ENCODE results near the gene PRLR.

PRLR gene

GRCh38 chr5:35032356-35032755 lies 197.9 kb downstream of the PRLR start:
- in situ Hi-C loops (cut with HindIII; ENCODE audit: low pct_ligation_motif_present, low pct_unique_long_range_greater_than_20kb, low sequenced_read_pairs): no loop called here
- DNase-seq: no peak

- DNase-seq: peak; percentile 41
- in situ Hi-C loops (cut with HindIII; ENCODE audit: low pct_ligation_motif_present, low pct_unique_long_range_greater_than_20kb, low sequenced_read_pairs): no loop called here
Observed at GRCh38 chr5:35031276-35031675, 199.0 kb downstream of the PRLR start.

- in situ Hi-C loops (cut with HindIII; ENCODE audit: low pct_ligation_motif_present, low pct_unique_long_range_greater_than_20kb, low sequenced_read_pairs): no loop called here
Observed at GRCh38 chr5:35030426-35031100, 199.7 kb downstream of the PRLR start.

DNA sequence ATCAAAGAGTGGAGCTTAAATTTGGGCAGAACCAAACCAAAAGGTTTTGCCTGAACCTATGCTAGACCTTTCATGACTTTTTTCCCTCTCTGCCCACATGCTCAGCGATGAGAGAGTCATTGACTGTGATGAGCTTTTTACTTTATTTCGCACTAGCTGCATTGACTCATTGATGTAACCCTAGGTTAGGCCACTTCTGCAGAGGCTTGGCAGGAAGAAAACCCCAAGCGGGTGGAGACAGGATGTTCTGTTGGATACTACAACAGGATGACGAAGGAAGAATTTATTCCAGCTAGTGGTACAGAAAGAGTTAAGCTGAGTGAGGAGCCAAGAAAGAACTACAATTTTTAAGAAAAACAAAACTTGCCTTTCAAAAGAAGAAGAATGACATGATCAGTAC lies 201.0 kb downstream of the PRLR start:
- DNase-seq: peak; percentile 33
- in situ Hi-C loops (cut with HindIII; ENCODE audit: low pct_ligation_motif_present, low pct_unique_long_range_greater_than_20kb, low sequenced_read_pairs): no loop called here

More at GRCh38 chr5:35030426-35031100, 199.7 kb downstream of the PRLR start:
- no peak for DNase-seq

DNA sequence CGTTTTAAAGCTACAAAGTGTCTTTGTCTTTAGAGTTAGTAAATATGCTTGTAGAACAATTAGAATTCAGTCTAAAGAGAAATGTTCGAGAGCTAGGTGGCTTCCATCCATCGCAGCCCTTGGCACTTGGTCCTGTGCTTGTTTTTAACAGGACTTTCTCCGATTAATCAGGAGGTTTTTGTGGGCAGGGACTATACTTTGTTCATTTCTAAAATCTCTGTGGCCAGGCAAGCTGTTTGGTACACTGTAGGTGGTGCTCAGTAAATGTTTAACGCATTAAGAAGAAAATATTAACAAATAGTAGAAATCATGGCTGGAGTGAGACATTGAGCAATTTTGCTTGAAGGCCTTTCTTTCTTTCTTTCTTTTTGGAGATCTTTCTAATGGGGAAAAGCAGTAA lies 203.3 kb downstream of the PRLR start:
- in situ Hi-C loops (cut with HindIII; ENCODE audit: low pct_ligation_motif_present, low pct_unique_long_range_greater_than_20kb, low sequenced_read_pairs): no loop called here
- DNase-seq: peak; percentile 43

DNA sequence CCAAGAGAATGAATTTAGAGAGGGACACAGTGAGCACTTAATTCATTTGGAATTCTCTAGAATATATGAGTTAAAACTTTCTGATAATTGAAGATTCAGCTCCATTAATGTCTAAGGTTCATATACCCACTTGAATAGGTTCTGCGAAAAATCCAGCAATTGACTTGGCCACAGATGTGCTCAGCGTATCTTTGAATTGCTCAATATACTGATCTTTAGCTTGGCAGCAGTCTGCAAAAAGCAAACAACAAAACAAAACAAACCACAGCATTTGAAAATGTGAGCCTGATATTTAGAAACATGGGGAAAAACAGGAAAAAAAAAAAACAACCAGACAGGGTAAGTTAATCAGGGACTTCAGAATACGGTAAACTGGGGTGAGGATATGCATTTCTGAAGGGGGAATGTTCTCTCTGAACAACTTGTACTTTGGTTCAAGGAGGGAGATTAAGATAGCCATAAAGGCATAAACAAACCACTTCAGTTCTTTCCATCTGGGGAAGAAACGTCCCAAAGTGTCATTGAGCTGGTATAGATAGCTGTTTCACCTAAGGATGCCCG lies 203.9 kb downstream of the PRLR start:
- in situ Hi-C loops (cut with HindIII; ENCODE audit: low pct_ligation_motif_present, low pct_unique_long_range_greater_than_20kb, low sequenced_read_pairs): no loop called here
- no peak for DNase-seq

- in situ Hi-C loops (cut with HindIII; ENCODE audit: low pct_ligation_motif_present, low pct_unique_long_range_greater_than_20kb, low sequenced_read_pairs): no loop called here
- no peak for DNase-seq
Observed at GRCh38 chr5:35024911-35025510, 205.3 kb downstream of the PRLR start.

GRCh38 chr5:35023391-35024178 lies 206.7 kb downstream of the PRLR start:
- DNase-seq: no peak
- in situ Hi-C loops (cut with HindIII; ENCODE audit: low pct_ligation_motif_present, low pct_unique_long_range_greater_than_20kb, low sequenced_read_pairs): no loop called here

DNA sequence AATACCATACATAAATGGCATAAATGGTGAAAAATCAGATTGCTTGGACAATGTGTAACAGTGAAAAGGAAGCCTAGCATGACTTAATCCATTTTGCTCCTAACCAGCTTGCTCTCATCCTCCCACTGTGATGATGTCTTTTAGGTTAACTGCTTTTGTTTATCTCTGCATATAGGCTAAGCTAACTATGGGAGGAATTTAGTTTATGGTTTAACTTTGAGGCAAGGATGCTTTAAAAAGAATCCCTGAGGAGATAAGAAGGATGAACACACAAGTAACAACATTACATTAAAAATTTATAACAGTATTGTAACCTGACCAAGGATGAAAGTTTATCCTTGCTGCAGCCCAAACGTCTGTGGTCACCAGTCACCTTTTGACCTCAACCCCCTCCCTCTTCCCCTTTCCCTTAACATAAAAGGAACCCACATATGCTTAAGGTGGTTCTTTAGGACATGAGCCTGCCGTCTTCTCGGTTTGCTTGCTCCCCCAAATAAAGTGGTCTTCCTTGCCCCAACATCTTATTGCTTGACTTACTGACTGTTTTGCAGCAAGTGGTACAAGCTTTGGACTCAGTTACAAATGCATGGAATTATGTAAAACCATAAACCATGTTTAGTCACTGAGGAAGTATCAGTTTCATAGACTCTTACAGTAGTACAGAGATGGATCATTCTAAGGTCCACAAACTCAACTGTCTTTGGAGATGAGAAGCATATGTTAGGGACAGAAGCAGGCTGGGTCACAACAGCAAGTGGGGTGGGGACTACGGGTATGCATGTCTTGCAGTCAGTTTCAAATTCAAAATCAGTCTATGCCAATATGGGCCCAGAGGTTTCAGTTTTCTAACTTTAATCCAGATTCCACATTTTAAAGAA lies 213.9 kb downstream of the PRLR start:
- no peak for DNase-seq
- in situ Hi-C loops (cut with HindIII; ENCODE audit: low pct_ligation_motif_present, low pct_unique_long_range_greater_than_20kb, low sequenced_read_pairs): no loop called here

DNA sequence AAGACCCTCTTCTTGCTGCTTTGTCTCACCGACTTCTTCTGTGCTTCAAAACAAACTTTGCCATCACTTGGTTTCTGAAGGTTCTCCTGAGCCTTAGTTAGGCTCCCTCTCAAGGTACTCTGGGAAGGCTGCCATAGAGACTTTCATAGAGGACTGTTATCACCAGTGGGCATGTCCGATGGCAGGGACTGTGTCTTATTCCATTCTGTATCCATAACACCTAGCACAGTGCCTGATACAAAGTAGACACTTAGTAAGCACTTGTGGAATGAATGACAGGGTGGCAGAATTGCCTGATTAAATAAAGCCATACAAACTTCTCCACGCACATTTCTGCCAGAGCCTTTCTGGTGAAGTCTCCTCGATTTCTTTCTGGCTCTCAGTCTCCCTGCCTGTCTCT lies 215.2 kb downstream of the PRLR start:
- in situ Hi-C loops (cut with HindIII; ENCODE audit: low pct_ligation_motif_present, low pct_unique_long_range_greater_than_20kb, low sequenced_read_pairs): no loop called here

GRCh38 chr5:35012796-35013195 lies 217.5 kb downstream of the PRLR start:
- in situ Hi-C loops (cut with HindIII; ENCODE audit: low pct_ligation_motif_present, low pct_unique_long_range_greater_than_20kb, low sequenced_read_pairs): no loop called here
- DNase-seq: no peak

More for the DNA sequence above, 215.2 kb downstream of the PRLR start:
- DNase-seq: no peak

GRCh38 chr5:35012365-35012764 lies 217.9 kb downstream of the PRLR start:
- DNase-seq: no peak
- in situ Hi-C loops (cut with HindIII; ENCODE audit: low pct_ligation_motif_present, low pct_unique_long_range_greater_than_20kb, low sequenced_read_pairs): no loop called here

DNA sequence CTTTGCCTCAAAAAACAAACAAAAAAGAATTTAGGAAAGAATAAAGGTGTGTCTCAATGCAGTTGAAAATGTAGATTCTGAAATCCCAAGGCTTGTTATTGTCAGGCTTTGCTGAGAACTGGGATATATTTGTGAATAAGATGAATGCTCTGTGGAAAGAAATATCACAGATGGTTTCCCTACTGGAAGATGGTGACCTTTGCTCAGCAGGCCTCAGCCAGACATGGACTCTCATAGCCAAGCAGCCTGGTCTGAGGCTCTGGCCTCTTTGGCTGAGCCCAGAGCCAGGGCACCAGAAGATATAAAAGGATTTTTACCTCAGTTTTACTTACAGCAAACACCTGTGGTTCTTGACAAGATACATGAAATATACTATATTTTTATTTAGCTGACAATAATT lies 219.6 kb downstream of the PRLR start:
- in situ Hi-C loops (cut with HindIII; ENCODE audit: low pct_ligation_motif_present, low pct_unique_long_range_greater_than_20kb, low sequenced_read_pairs): no loop called here
- no peak for DNase-seq

DNA sequence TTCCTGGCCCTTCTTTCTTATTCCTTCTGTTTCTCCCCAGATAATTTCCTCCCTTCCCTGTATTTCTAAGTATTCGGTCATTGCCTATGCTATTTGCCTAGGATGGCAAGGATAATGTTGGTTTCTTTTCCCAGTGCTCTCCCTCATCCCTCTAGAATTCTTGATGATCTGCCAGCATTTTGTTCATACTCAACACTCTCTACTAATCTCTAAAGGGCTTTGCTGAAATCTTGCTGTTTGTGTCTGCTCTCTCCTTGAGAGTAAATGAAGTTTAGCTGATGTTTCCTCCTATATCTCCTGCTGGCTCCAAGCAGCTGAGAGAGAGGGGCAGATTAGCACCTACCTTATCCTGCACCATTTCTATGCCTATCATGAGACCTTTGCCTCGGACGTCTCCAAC lies 220.6 kb downstream of the PRLR start:
- in situ Hi-C loops (cut with HindIII; ENCODE audit: low pct_ligation_motif_present, low pct_unique_long_range_greater_than_20kb, low sequenced_read_pairs): no loop called here
- DNase-seq: no peak

DNA sequence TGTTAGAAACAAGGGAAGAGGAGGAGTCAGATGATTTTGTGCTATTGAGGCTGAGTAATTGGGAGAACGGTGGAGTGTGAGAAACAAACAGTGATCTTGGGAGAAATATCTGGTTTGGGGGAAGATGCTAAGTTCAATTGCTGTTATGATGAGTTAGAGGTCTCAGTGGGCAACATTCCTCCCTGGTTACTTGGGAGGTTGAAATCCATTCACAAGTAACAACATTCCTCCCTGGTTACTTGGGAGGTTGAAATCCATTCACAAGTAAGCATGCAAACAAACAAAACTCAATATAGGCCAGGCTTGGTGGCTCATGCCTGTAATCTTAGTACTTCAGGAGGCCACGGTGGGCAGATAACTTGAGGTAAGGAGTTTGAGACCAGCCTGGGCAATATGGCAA lies 221.3 kb downstream of the PRLR start:
- DNase-seq: no peak
- in situ Hi-C loops (cut with HindIII; ENCODE audit: low pct_ligation_motif_present, low pct_unique_long_range_greater_than_20kb, low sequenced_read_pairs): no loop called here

DNA sequence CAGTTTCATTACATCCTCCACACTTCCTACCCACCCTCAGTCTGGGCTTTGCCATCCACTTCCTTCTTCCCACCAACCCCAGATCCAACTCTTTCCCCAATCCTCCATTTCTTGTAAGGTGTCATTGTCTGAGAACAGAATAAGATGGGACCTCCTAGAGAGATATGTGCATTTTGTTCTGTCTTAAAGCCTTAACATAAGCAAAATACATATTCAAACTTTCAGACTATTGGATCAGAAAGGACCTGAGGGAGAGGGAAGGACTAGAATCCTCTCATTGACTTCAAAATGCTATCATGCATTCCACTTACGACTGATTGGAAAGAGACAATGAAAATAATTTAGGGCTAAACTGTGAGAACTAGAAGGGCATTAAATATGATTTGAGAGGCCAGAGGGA lies 225.5 kb downstream of the PRLR start:
- in situ Hi-C loops (cut with HindIII; ENCODE audit: low pct_ligation_motif_present, low pct_unique_long_range_greater_than_20kb, low sequenced_read_pairs): no loop called here
- no peak for DNase-seq

- no peak for DNase-seq
- in situ Hi-C loops (cut with HindIII; ENCODE audit: low pct_ligation_motif_present, low pct_unique_long_range_greater_than_20kb, low sequenced_read_pairs): no loop called here
Observed at GRCh38 chr5:35004200-35004599, 226.1 kb downstream of the PRLR start.

All from ACHN (cell line).